Stomach smooth muscle (tissue), 2 donors: ENCODE measurements around the gene PLA2R1.

ENCODE experiments used
- H3K27ac ChIP-seq: one replicate; pipeline ENCODE4 v1.7.0; 2013; ENCODE audit warnings: mild to moderate bottlenecking, low read length, inconsistent platforms
- H3K27me3 ChIP-seq, 2 donors: one replicate each; pipeline ENCODE4 v1.7.0; 2013; ENCODE audit warnings: low read length in 2 of 2; ENCODE audit not compliant: insufficient read depth in 2 of 2, control insufficient read depth in 1 of 2
- H3K36me3 ChIP-seq, 2 donors: one replicate each; pipeline ENCODE4 v1.7.0; 2013; ENCODE audit warnings: low read length in 2 of 2; ENCODE audit not compliant: control insufficient read depth in 2 of 2, insufficient read depth in 2 of 2
- H3K4me1 ChIP-seq: one replicate; pipeline ENCODE4 v1.7.0; 2013; ENCODE audit warnings: low read length; ENCODE audit not compliant: control insufficient read depth, insufficient read depth
- H3K4me3 ChIP-seq, 2 donors: one replicate each; pipeline ENCODE4 v1.7.0; 2013; ENCODE audit warnings: low read length in 2 of 2
- H3K9ac ChIP-seq, 2 donors: one replicate each; pipeline ENCODE4 v1.7.0; 2013; ENCODE audit warnings: low read length in 2 of 2, mild to moderate bottlenecking in 1 of 2
- H3K9me3 ChIP-seq, 2 donors: one replicate each; pipeline ENCODE4 v1.7.0; 2013; ENCODE audit warnings: low read length in 2 of 2; ENCODE audit not compliant: control insufficient read depth in 2 of 2
- donor health status: healthy.
- donor health status: Pancreatic carcinoma.

PLA2R1 gene

GRCh38 chr2:159961037-159961436, 101.4 kb downstream of the PLA2R1 start:
- Histone ChIP-seq H3K4me1 (no peaks in the 10 kb centered on the region), H3K9ac (no peak overlapping the region), H3K4me3 (no peak overlapping the region), H3K9me3 (no peaks in the 10 kb centered on the region), H3K27ac (no peak overlapping the region), H3K27me3 (no peaks in the 10 kb centered on the region), H3K36me3 (peaks cover 0 to 2% of the 10 kb centered on the region in 2 donors)

GRCh38 chr2:159960414-159960813, 102.0 kb downstream of the PLA2R1 start:
- no peaks in the 10 kb centered on the region for H3K36me3 ChIP-seq
- no peak overlapping the region for H3K9ac ChIP-seq
- H3K27ac ChIP-seq: no peak overlapping the region
- no peak overlapping the region for H3K4me3 ChIP-seq
- no peaks in the 10 kb centered on the region for H3K9me3 ChIP-seq
- H3K4me1 ChIP-seq: no peaks in the 10 kb centered on the region
- no peaks in the 10 kb centered on the region for H3K27me3 ChIP-seq

DNA sequence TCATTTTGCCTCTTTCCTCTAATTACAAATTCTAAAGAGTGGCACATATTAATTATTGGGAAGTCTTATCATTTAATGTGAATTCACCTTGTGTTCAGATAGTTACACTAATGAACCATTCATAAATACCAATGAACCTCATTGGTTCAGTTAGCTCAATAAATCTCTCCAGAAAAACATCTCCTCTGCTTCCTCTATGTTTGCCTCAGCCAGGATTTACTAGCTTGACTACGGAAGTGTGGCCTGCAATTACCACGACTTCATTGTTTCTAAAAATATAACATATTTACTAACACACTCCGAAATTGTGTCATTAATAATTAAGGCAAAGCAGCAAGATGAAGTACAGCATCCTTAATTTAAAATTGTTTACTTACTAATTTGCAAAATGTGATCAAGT, 103.3 kb downstream of the PLA2R1 start:
- Histone ChIP-seq H3K36me3 (no peaks in the 10 kb centered on the region), H3K9me3 (no peaks in the 10 kb centered on the region), H3K4me1 (no peaks in the 10 kb centered on the region), H3K27ac (no peak overlapping the region), H3K9ac (no peak overlapping the region), H3K27me3 (no peaks in the 10 kb centered on the region), H3K4me3 (no peak overlapping the region)

- H3K27me3 ChIP-seq: no peaks in the 10 kb centered on the region
- H3K27ac ChIP-seq: no peak overlapping the region
- H3K9ac ChIP-seq: no peak overlapping the region
- H3K36me3 ChIP-seq: no peaks in the 10 kb centered on the region
- H3K4me3 ChIP-seq: no peak overlapping the region
- H3K4me1 ChIP-seq: no peaks in the 10 kb centered on the region
- H3K9me3 ChIP-seq: no peaks in the 10 kb centered on the region
These were observed 109.1 kb downstream of the PLA2R1 start for GRCh38 chr2:159953136-159953823.

DNA sequence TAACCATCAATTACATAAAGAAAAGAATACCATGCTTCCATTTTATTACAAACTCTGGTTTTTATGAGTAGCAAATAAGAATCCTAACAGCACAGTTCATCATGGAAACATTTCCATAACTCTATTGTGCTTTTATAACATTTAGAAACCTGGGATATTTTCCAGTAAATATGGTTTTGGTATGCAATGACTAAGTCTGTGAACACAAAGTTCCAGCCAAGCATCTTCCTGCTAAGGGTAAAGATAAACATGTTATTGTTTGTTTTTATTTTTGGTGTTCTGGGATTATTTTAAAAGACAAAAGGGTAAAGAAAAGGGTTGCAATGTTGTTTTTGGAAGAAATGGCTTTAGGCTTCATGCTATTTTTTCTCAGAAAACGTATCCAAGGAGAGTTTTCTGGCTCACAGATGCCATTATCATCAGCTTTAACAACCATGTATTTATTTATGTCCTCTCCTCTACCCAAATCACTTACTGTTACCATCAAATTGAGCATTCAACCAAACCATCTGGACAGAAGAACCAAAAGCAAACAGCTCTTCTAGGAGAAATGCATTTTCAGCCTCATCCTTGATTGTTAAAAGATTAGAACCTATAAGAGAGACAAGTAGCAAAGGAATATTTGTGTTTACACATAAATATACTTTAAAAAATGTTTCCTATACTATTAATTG, 116.0 kb downstream of the PLA2R1 start:
- H3K27me3 ChIP-seq: no peaks in the 10 kb centered on the region
- H3K36me3 ChIP-seq: no peaks in the 10 kb centered on the region
- no peaks in the 10 kb centered on the region for H3K9me3 ChIP-seq
- no peak overlapping the region for H3K27ac ChIP-seq
- no peaks in the 10 kb centered on the region for H3K4me1 ChIP-seq
- no peak overlapping the region for H3K4me3 ChIP-seq
- H3K9ac ChIP-seq: no peak overlapping the region

- Histone ChIP-seq H3K27me3 (no peaks in the 10 kb centered on the region), H3K4me1 (no peaks in the 10 kb centered on the region), H3K27ac (no peak overlapping the region), H3K9ac (no peak overlapping the region), H3K4me3 (no peak overlapping the region), H3K36me3 (no peaks in the 10 kb centered on the region), H3K9me3 (no peaks in the 10 kb centered on the region)
These were observed 117.5 kb downstream of the PLA2R1 start for GRCh38 chr2:159944874-159945273.

DNA sequence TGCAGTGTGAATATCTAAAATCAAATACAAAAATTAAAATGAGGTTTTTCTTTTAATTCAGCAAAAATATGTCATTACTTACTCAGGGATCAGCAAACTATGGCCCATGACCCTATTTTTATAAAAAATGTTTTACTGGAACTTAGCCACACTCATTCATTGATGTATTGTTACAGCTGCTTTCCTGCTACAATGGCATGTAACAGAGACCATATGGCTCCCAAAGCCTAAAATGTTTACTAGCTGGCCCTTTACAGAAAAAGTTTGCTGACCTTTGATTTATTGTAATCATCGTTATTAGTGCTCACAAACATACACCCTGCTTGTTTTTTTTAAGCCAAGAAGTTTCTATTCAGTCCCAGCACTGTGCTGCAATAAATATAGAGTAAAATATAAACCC, 120.3 kb downstream of the PLA2R1 start:
- no peaks in the 10 kb centered on the region for H3K27me3 ChIP-seq
- no peaks in the 10 kb centered on the region for H3K9me3 ChIP-seq
- H3K4me3 ChIP-seq: no peak overlapping the region
- H3K27ac ChIP-seq: no peak overlapping the region
- H3K4me1 ChIP-seq: no peaks in the 10 kb centered on the region
- no peaks in the 10 kb centered on the region for H3K36me3 ChIP-seq
- no peak overlapping the region for H3K9ac ChIP-seq

GRCh38 chr2:159941729-159942128, 120.7 kb downstream of the PLA2R1 start:
- no peak overlapping the region for H3K9ac ChIP-seq
- H3K4me1 ChIP-seq: no peaks in the 10 kb centered on the region
- H3K36me3 ChIP-seq: no peaks in the 10 kb centered on the region
- no peak overlapping the region for H3K27ac ChIP-seq
- no peak overlapping the region for H3K4me3 ChIP-seq
- H3K27me3 ChIP-seq: no peaks in the 10 kb centered on the region
- no peaks in the 10 kb centered on the region for H3K9me3 ChIP-seq

GRCh38 chr2:159939946-159940345, 122.5 kb downstream of the PLA2R1 start:
- Histone ChIP-seq H3K9ac (no peak overlapping the region), H3K27ac (no peak overlapping the region), H3K4me3 (no peak overlapping the region), H3K9me3 (no peaks in the 10 kb centered on the region), H3K27me3 (no peaks in the 10 kb centered on the region), H3K36me3 (no peaks in the 10 kb centered on the region), H3K4me1 (no peaks in the 10 kb centered on the region)

GRCh38 chr2:159938395-159938794, 124.0 kb downstream of the PLA2R1 start:
- H3K4me3 ChIP-seq: no peak overlapping the region
- no peak overlapping the region for H3K9ac ChIP-seq
- no peaks in the 10 kb centered on the region for H3K9me3 ChIP-seq
- H3K27ac ChIP-seq: no peak overlapping the region
- H3K4me1 ChIP-seq: no peaks in the 10 kb centered on the region
- no peaks in the 10 kb centered on the region for H3K27me3 ChIP-seq
- H3K36me3 ChIP-seq: no peaks in the 10 kb centered on the region

DNA sequence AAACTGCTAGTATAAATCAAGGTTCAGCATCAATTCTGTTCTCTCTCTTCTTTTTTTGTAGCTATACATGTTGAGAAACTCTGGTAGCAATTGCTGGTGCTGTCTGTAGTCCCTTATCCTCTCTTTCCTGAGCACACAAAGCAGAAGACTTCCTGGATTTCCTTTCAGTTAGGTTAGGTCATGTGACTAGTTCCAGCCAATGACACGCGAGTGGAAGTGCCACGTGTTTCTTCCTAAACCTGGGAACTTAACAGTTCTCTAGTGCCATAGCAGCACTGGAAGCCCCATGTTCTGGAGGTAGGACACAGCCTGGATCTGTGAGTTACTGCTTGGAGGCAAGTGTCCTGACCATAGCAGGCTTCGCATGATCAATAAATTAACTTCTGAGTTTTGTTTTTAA, 125.9 kb downstream of the PLA2R1 start:
- H3K27me3 ChIP-seq: no peaks in the 10 kb centered on the region
- no peak overlapping the region for H3K4me3 ChIP-seq
- no peaks in the 10 kb centered on the region for H3K36me3 ChIP-seq
- no peak overlapping the region for H3K9ac ChIP-seq
- no peaks in the 10 kb centered on the region for H3K9me3 ChIP-seq
- H3K4me1 ChIP-seq: no peaks in the 10 kb centered on the region
- H3K27ac ChIP-seq: no peak overlapping the region
